Kidney (tissue), 14 donors: ENCODE measurements around the gene CHTF8. TPM values are rescaled to one million over a fixed set of nuclear protein-coding genes. Genes with fewer than 3 reads are reported as not detected.

Source experiments
- DNase-seq, 5 donors: peaks; one replicate each; pipeline ENCODE4 v3.0.0-alpha.2; 2013 to 2020
- FAIRE-seq: peaks from 2 replicates; lab custom pipeline; 2012; peaks lifted over from hg19 to GRCh38; lab: Jason Lieb, UNC
- H3K27ac ChIP-seq, 2 donors: one replicate each; pipeline ENCODE4 v1.7.0; 2013; ENCODE audit warnings: low read depth in 2 of 2, low read length in 2 of 2, inconsistent platforms in 1 of 2
- H3K27me3 ChIP-seq: one replicate; pipeline ENCODE4 v1.7.1; 2013; ENCODE audit warnings: low read length, inconsistent platforms; ENCODE audit not compliant: control insufficient read depth, insufficient read depth
- H3K36me3 ChIP-seq, 3 donors: one replicate each; pipeline versions ENCODE4 v1.7.0 to v1.7.1; 2013; ENCODE audit warnings: low read length in 3 of 3, control low read depth in 1 of 3, inconsistent platforms in 1 of 3; ENCODE audit not compliant: insufficient read depth in 3 of 3, control insufficient read depth in 2 of 3
- H3K4me1 ChIP-seq, 3 donors: one replicate each; pipeline versions ENCODE4 v1.7.0 to v1.7.1; 2013; ENCODE audit warnings: low read length in 3 of 3, inconsistent platforms in 1 of 3, low read depth in 1 of 3; ENCODE audit not compliant: control insufficient read depth in 2 of 3, insufficient read depth in 2 of 3
- H3K4me3 ChIP-seq, 3 donors: one replicate each; pipeline versions ENCODE4 v1.7.0 to v1.8.1; 2013; ENCODE audit warnings: low read length in 3 of 3, control low read depth in 1 of 3, inconsistent platforms in 1 of 3
- H3K9ac ChIP-seq, 3 donors: one replicate each; pipeline versions ENCODE4 v1.7.0 to v1.7.1; 2013; ENCODE audit warnings: low read length in 3 of 3, control low read depth in 1 of 3, inconsistent platforms in 1 of 3
- H3K9me3 ChIP-seq, 3 donors: one replicate each; pipeline versions ENCODE4 v1.7.0 to v1.7.1; 2013; ENCODE audit warnings: low read length in 3 of 3, control low read depth in 1 of 3, inconsistent platforms in 1 of 3; ENCODE audit not compliant: control insufficient read depth in 2 of 3, insufficient read depth in 1 of 3
- CTCF ChIP-seq: IDR thresholded peaks from 3 replicates; pipeline ENCODE4 v1.5.1; 2012; ENCODE audit warnings: mild to moderate bottlenecking, moderate library complexity, borderline replicate concordance; ENCODE audit not compliant: insufficient read depth; ENCODE audit errors: extremely low read depth
- intact Hi-C: fragments of 100-400 bp; cut with DNase I; formaldehyde crosslinking; loops from one replicate; pipeline ENCODE4 v1.11.1; 2022
- polyA plus RNA-seq: library from polyadenylated mRNA; stranded (reverse); fragments of 350-450 nt; fragmentation: Illumina TruSeq; extraction: RNeasy Lipid Tissue Mini Kit (QIAGEN cat#74804); gene quantifications from one replicate; pipeline ENCODE4 v1.2.3, GENCODE V29; 2014; ENCODE audit warnings: low read depth, low replicate concordance; ENCODE audit not compliant: insufficient read depth
- total RNA-seq: library from RNA; stranded (reverse); fragmentation: NEBNext Ultra II Directional; extraction: Animal tissue kit (Norgen Biotek cat#: 25700); gene quantifications from one replicate; pipeline ENCODE4 v1.2.1, GENCODE V29; 2021
- donor health status: control.
- donor health status: control.
- donor health status: control.
- donor health status: control.
- donor health status: control.
- donor health status: DM: yes; HTN: yes; CAD: no.
- donor health status: Normal renal cell carcinoma (clear cell type).

CHTF8 gene
- total and polyA plus RNA-seq, 2 donors from 2014 or later, result 124 to 163 TPM

- H3K27me3 ChIP-seq, result no peaks in the 10 kb centered on the region
- intact Hi-C loops, result no loop called here
- H3K36me3 ChIP-seq, result peaks cover 0 to 17% (median 2%) of the 10 kb centered on the region in 3 donors
- DNase-seq, result no peak
- peaks cover 0 to 17% (median 17%) of the 10 kb centered on the region in 3 donors for H3K4me1 ChIP-seq
- no peaks in the 10 kb centered on the region for H3K9me3 ChIP-seq
- no peak overlapping the region for H3K9ac ChIP-seq
- TF ChIP-seq CTCF, result no peak
- no peak overlapping the region for H3K27ac ChIP-seq
- FAIRE-seq, result no peak
- no peak overlapping the region for H3K4me3 ChIP-seq
Measured at GRCh38 chr16:69111876-69112230, 20.5 kb downstream of the CHTF8 start.

GRCh38 chr16:69111216-69111875, 21.0 kb downstream of the CHTF8 start:
- H3K27ac ChIP-seq, result no peak overlapping the region
- FAIRE-seq, result no peak
- intact Hi-C loops, result no loop called here
- H3K9me3 ChIP-seq, result no peaks in the 10 kb centered on the region
- no peak overlapping the region for H3K9ac ChIP-seq
- H3K27me3 ChIP-seq, result no peaks in the 10 kb centered on the region
- DNase-seq, result no peak
- H3K4me1 ChIP-seq, result peaks cover 0 to 18% (median 12%) of the 10 kb centered on the region in 3 donors
- H3K4me3 ChIP-seq, result no peak overlapping the region
- no peak for TF ChIP-seq CTCF
- peaks cover 0 to 17% (median 2%) of the 10 kb centered on the region in 3 donors for H3K36me3 ChIP-seq

- Histone ChIP-seq H3K4me3 (no peak overlapping the region), H3K9me3 (no peaks in the 10 kb centered on the region), H3K4me1 (peaks cover 0 to 18% (median 6%) of the 10 kb centered on the region in 3 donors), H3K27me3 (no peaks in the 10 kb centered on the region), H3K9ac (no peak overlapping the region), H3K27ac (no peak overlapping the region), H3K36me3 (peaks cover 0 to 10% (median 2%) of the 10 kb centered on the region in 3 donors)
- no peak for DNase-seq
- intact Hi-C loops, result no loop called here
- TF ChIP-seq CTCF, result no peak
- no peak for FAIRE-seq
Measured at GRCh38 chr16:69110406-69110805, 22.0 kb downstream of the CHTF8 start.
